HG03521 (cell line): ENCODE results near the gene ACAP1.
"Not testable (repeated sequence)": the region's sequence is repeated elsewhere in the genome, so short reads cannot be mapped to it uniquely, and the experiment has no call there.

ENCODE experiments used
- ATAC-seq: cut with Tn5 transposase; IDR thresholded peaks from one replicate; pipeline ENCODE4 v1.9.1; 2021; ENCODE audit warnings: mild to moderate bottlenecking, moderate library complexity; ENCODE audit not compliant: unreplicated experiment

Gene ACAP1

DNA sequence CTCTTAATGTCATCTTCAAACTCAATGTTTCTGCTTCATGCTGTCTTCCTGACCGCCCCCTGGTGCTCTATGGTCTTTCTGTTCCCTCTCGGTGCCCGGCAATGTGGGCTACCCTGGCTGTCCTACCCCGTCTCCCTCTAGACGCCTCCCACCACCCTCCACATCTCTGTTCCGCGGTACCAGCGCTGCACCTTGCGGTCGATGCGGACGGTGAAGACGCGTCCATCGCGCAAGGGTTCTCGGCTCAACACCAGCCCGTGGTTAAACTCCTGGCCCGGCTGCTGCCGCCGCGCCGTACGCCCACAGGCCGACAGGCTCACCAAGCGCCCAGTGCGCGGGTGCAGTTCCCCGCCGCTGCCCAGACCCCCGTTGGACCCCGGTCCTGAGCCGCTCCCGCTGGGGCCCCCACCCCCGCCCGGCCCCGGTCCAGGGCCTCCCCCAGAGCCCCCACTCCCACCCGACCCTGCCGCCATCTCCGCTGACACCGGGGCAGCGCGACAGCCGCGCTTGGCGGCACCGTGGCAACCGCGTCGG is 7.4 kb upstream of the ACAP1 start, which contains the start of gene NEURL4:
Gene NEURL4, minus strand, starts transcription at position 496 of the 534 bp plus-strand sequence. Its CDS starts 23 bp downstream, at position 473.
- peak; percentile 1 for ATAC-seq

DNA sequence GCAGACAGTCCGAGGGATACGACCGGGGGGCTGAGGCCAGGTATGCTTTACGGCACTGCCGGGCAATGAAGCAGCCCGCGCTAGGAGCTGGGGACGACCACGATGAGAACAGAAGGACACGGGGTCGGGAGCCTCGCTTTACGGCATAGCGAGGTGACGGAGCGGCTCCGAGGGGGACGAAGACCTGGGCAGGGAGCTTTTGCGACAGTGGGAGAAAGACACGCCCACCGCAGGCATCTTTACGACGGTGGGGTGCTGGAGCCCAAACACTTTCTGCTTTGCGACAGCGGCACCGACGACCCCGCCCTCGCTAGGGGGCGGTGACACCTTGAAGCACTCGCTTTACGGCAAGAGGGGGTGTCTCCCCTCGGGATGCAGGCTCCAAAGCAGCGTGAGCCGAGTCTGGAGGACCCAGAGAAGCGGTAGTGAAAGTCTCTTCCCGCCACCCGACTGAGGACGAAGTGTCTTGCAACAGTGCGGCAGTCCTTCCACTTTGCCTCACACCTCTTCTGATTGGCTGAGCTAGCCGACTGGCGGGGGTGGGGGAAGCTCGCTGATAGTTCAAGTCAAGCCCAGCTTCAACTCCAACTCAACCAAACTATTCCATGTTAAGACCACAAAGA is 6.8 kb upstream of the ACAP1 start:
- peak; percentile 68 for ATAC-seq

DNA sequence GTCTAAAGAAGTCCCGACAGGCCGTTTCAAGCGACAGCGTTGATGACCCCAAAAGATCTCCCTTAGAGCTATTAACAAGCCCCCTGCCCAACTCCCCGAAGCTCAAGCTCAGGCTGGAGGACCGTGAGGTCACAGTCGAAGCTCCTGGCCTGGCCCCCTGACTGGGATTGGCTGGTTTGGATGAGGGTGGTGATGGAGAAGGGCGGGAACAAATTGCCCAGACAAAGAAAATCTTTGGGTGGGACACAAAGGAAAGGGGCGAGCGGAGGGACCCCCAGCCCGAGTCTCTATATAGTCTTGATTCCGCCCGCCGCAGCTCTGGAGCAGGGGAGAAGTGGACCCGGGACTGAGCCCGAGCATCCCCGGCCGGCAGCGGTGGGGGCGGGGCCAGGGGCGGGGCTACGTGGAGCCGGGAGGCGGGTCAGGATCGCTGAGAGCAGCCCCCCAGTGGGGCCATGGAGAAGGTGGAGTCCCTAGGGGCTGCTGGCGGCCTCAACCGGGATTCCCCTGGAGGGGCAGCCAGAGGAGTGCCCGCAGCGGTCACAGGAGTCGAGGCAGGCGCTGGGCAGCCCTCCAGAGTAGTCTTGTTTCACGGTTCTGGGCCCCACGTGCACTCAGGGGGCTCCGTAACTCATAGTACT is 6.2 kb upstream of the ACAP1 start:
- peak; percentile 33 for ATAC-seq

DNA sequence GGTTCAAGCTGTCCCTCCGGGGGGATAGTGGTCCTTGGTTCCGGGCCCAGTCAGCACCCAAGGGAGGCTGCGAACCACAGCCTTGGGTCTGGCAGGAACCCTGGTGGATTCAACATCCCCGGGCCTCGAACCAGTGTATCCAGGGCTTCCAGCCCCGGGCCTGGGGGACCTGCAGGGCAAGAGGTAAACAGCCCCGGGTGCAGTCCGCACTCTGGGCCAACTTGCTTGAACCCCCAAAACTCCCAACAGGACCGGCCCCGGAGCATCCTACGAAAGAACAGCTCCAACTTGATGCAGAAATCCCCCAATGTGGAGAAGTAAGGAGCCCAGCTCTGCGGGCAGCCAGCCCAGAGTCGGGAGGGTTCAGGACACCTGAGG is 5.7 kb upstream of the ACAP1 start:
- ATAC-seq, result no peak

DNA sequence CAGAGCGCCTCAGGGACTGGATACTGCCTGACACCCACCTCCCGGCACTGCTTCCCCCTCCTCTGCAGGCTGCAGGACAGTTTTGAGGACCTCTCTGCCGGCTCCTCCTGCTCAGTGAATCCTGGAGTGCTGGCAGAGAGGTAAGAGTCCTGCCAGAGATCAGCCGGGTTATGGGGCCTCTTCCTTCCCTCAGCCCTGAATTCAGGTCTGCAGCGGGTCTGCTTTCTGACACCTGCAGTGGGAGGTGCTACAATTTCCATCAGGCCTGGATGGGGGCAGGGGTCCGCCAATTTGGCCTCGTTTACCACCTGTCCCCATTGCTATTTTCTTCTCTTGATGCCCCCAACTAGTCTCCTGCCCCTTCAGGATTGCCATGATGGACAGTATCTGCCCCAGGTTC is 4.2 kb upstream of the ACAP1 start:
- ATAC-seq, result no peak

DNA sequence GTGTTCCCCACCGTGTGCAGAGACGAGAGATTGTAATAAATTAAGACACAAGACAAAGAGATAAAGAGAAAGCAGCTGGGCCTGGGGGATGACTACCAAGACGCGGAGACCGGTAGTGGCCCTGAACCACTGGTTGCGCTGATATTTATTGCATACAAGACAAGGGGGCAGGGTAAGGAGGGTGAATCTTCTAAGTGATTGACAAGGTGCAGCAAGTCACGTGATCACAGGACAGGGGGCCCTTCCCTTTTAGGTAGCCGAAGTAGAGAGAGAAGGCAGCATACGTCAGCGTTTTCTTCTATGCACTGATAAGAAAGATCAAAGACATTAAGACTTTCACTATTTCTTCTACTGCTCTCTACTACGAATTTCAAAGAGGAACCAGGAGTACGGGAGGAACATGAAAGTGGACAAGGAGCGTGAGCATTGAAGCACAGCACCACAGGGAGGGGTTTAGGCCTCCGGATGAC is 3.7 kb upstream of the ACAP1 start:
- not testable (repeated sequence) for ATAC-seq

DNA sequence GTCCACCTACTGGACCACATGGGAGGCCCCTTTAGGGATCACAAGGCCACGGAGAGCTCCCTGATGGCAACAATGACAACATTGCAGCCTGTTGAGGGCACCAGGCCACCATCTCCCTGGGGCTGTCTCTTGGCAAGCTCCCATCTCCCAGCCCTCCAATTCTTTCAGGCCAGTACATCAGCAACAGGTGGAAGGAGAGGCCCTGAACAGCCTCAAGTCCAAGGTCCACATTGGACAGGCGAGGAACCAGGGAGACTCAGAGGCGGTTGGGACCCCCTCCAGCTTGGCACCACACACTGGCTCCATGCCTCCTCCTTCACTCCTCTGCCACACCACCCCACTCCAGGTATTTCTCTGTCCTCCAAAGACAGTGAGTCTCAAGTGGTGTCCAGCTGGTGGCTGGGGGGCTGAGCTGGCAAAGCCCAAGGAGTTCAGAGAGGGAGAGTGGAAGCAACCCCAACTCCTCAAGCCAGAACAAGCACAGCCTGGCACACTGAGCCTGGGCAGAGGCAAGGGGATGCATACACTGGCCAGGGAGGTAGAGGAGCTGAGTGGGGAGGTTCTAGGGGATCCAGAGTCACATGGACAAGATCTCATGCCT is 1.3 kb upstream of the ACAP1 start:
- no peak for ATAC-seq

DNA sequence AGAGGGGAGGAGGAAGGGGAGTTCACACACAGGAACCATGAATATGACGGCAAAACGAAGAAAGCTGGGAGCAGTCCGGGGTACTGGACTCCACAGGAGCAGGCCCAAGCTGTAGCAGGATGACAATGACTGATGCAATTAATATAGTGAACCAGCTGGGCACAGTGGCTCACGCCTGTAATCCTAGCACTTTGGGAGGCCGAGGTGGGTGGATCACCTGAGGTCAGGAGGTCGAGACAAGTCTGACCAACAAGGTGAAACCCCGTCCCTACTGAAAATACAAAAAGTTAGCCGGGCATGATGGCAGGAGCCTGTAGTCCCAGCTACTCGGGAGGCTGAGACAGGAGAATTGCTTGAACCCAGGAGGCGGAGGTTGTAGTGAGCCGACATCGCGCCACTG is 564 bp upstream of the ACAP1 start:
- ATAC-seq, result not testable (repeated sequence)

DNA sequence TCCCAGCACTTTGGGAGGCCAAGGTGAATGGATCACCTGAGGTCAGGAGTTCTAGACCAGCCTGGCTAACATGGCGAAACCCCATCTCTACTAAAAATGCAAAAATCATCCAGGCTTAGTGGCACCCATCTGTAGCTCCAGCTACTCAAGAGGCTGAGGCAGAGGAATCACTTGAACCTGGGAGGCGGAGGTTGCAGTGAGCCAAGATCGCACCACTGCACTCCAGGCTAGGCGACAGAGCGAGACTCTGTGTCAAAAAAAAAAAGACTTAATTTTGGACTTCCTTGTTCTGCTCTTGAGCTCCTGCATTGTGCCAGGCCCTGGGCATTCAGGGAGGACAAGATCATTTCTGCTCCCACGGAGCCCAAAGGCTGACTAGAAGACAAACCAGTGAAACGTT is 1.3 kb downstream of the ACAP1 start:
- ATAC-seq, result not testable (repeated sequence)

DNA sequence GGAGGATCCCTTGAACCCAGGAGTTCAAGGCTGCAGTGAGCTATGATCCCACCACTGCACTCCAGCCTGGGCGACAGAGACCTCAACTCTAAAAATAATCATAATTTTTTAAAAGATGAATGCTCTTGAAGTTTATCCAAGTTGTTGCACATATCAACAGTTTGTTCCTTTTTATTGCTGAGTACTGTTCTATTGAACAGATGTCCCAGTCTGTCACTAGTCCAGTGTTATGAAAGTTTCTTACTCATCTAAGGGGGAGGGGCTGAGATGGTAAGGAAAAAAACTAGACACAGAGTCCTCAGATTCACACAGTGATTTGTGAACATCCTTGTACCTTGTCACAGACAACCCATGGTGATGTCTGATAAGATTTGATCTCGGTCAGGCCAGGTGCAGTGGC is 3.9 kb downstream of the ACAP1 start:
- no peak for ATAC-seq

DNA sequence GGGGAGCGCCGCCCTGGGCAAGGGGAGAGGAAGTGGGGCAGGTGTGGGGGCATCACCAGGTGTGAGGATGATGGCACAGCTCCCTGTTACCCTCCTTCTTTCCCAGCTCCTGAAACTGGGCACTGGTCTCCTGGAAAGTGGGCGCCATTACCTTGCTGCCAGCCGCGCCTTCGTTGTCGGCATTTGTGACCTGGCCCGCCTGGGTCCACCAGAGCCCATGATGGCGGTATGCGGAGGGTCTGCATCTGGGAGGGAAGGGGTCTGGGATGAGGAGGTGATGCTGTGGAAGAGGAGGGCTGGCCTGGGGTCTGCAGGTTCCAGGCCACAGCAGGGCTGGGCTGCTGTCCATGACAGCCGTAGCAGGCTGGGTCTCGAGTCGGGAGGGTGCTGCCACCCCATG is 5.5 kb downstream of the ACAP1 start:
- no peak for ATAC-seq

DNA sequence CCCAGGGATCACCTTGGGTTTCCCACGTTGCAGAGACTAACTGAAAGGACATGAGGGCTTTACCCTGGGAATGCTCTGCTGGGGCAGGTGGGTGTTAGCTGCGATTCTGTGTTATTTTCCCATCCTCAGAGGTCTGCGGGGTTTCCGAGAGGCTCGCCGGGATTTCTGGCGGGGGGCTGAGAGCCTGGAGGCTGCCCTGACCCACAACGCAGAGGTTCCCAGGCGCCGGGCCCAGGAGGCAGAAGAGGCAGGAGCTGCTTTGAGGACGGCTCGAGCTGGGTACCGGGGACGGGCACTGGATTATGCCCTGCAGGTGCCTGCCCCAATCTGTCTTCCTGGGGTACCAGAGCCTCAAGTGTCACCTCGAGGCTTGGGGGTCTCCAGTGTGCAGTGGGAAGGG is 6.9 kb downstream of the ACAP1 start:
- no peak for ATAC-seq

DNA sequence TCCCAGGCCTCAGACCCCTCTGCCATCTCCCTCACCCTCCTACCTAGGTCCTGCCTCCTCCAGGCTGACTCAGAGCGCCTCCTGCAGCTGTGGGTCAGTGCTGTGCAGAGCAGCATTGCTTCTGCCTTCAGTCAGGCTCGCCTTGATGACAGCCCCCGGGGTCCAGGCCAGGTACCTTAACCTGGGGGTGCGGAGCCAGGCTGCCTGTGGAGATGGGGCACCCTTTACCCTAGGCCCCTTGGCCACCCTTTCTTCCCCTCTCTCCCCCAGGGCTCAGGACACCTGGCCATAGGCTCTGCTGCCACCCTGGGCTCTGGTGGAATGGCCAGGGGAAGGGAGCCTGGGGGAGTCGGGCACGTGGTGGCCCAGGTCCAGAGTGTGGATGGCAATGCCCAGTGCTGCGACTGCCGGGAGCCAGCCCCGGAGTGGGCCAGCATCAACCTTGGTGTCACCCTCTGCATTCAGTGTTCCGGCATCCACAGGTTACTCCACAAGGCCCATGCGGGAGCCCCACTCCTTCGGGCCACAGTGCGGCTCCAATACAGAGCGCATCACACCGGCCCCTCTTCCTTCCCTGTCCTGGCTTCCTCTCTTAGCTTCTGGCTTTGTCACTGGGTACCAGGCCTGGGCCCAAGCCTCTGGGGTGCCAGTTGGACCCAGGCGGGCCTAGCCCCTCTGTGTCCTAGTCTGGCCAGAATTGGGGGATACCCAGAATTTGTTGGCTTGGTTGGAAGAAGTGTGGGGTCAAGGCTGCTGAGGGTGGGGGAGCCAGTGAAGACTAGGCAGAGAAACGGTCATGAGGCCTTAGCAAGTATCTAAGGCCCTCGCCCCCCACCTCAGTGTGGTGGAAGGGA is 10.7 kb downstream of the ACAP1 start:
- no peak for ATAC-seq

DNA sequence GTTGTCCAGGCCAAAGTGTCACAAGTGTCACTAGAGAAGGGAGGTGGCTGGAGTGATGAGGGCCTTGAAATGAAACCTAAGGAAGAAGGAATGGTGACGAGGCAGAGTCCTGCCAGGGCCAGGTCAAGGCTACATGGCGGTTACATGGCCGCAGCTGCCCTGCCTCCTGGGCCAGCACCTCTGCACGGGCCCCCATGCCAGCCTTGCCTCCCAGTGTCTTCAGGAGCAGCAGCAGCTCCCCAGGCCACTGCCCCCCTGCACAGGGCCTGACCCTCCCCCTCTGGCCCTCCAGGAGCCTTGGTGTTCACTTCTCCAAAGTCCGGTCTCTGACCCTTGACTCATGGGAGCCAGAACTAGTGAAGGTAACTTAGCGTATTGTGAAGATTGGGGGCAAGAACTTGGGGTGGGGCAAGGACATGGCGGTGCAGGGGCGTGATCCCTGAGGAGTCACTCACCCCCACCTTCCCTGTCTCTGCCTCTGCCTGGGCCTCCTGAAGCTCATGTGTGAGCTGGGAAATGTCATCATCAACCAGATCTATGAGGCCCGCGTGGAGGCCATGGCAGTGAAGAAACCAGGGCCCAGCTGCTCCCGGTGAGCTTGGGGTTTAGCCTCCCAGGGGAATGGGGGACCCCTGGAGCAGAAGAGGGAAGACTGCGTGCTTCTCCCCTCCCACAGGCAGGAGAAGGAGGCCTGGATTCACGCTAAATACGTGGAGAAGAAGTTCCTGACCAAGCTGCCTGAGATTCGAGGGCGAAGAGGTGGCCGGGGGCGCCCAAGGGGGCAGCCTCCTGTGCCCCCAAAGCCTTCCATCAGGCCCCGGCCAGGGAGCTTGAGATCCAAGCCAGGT is 11.5 kb downstream of the ACAP1 start:
- no peak for ATAC-seq

DNA sequence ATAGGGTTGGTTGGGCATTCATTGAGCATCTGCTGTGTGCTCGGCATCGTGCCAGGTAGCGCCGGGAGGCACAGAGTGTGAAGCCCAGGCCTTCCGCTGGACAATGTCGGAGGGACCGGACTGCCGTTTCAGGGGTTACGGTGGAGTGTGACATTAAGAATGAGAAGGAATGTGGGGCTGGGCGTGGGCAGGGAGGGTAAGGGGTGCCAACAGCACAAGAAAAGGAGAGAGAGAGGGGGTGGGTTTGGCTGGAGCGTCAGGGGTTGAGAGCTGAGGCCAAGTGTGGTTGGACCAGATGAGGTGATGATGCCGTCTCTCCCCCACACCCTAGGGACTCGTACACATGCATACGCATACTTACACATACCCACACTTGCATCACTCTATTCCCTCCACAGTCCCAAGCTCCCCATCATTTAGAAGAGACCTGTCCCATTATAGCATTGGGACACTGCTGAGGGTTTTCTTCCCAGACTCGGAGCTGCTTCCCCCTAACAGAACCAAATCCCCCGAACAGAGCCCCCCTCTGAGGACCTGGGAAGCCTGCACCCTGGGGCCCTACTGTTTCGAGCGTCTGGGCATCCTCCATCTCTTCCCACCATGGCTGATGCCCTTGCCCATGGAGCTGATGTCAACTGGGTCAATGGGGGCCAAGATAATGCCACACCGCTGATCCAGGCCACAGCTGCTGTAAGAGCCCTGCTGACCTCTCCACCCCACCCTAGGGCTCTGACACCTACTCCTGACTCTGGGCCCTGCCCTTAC is 12.3 kb downstream of the ACAP1 start:
- ATAC-seq, result no peak

DNA sequence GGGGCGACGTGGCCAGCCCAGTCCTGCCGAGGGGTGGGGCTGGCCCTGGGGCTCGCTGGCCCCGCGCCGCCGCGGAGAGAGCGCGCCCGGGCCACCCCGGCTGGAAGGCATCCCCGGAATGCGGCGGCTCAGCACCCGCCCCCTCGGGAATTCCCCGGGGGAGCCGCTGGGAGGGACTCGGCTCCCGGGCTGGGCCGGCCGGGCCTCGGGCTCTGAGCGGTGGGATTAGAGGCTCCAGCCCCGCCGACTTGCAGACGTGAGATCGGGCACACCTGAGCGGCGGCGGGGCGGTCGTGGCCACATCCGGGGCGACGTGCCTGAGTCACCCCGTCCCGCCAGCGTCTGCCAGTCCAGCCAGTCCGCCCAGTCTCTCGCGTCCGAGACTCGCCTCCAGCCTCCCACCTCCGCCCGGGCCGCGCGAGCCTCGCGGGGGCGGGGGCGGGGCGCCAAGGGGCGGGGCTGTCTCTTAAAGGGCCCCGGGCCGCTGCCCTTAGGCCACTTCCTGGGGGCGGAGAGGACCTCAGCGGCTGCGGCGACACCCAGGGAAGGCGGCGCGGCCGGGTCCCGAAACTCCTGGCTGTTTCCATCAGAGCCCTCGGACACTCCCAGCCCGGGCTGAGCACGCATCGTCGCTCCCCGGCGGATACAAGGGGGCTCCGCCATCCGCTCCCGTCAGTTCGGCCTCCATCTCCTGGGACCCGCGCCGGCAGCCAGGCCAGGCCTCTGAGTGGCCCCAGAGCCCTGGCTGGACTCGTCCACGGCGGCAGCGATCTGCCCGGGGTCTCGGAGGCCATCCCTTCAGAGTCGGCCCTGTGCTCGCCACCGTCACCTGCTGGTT is 15.6 kb downstream of the ACAP1 start, which contains the start of gene KCTD11:
Gene KCTD11, plus strand, starts transcription at position 498 of the 838 bp plus-strand sequence.
- ATAC-seq, result peak; percentile 66

DNA sequence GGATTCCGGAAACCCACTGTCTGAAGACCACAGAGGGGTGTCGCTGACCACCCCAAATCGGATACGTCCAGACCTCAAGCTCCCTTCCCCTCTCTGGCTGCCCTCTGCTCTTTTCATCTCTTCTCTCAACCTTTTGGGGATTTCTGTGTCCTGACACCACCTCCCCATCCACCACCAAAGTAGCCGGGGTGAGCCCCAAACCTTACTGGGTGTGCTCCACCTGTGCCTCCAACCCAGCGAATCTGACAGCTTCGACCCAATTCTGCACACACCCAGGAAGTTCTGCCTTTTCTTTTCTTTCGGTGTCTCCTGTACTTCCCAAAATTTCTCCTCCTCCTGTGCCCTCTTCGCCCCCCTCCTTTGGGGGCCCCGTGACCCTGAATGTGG is 16.2 kb downstream of the ACAP1 start:
- no peak for ATAC-seq

DNA sequence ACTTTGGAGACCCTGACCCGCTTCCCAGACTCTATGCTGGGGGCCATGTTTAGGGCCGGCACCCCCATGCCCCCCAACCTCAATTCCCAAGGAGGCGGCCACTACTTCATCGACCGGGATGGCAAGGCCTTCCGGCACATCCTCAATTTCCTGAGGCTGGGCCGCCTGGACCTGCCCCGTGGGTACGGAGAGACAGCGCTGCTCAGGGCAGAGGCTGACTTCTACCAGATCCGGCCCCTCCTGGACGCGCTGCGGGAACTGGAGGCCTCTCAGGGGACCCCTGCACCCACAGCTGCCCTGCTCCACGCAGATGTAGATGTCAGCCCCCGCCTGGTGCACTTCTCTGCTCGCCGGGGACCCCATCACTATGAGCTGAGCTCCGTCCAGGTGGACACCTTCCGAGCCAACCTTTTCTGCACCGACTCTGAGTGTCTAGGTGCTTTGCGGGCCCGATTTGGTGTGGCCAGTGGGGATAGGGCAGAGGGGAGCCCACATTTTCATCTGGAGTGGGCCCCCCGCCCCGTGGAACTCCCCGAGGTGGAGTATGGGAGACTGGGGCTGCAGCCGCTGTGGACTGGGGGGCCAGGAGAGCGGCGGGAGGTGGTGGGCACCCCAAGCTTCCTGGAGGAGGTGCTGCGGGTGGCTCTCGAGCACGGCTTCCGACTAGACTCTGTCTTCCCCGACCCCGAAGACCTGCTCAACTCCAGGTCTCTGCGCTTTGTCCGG is 16.7 kb downstream of the ACAP1 start:
- ATAC-seq, result no peak
